Kidney (tissue), 14 donors: ENCODE data around the gene SNX19. TPM values are rescaled to one million over a fixed set of nuclear protein-coding genes. Genes with fewer than 3 reads are reported as not detected.

ENCODE experiments used
- DNase-seq, 5 donors: peaks; one replicate each; pipeline ENCODE4 v3.0.0-alpha.2; 2013 to 2020
- FAIRE-seq: peaks from 2 replicates; lab custom pipeline; 2012; peaks lifted over from hg19 to GRCh38; lab: Jason Lieb, UNC
- H3K27ac ChIP-seq, 2 donors: one replicate each; pipeline ENCODE4 v1.7.0; 2013; ENCODE audit warnings: low read depth in 2 of 2, low read length in 2 of 2, inconsistent platforms in 1 of 2
- H3K27me3 ChIP-seq: one replicate; pipeline ENCODE4 v1.7.1; 2013; ENCODE audit warnings: low read length, inconsistent platforms; ENCODE audit not compliant: control insufficient read depth, insufficient read depth
- H3K36me3 ChIP-seq, 3 donors: one replicate each; pipeline versions ENCODE4 v1.7.0 to v1.7.1; 2013; ENCODE audit warnings: low read length in 3 of 3, control low read depth in 1 of 3, inconsistent platforms in 1 of 3; ENCODE audit not compliant: insufficient read depth in 3 of 3, control insufficient read depth in 2 of 3
- H3K4me1 ChIP-seq, 3 donors: one replicate each; pipeline versions ENCODE4 v1.7.0 to v1.7.1; 2013; ENCODE audit warnings: low read length in 3 of 3, inconsistent platforms in 1 of 3, low read depth in 1 of 3; ENCODE audit not compliant: control insufficient read depth in 2 of 3, insufficient read depth in 2 of 3
- H3K4me3 ChIP-seq, 3 donors: one replicate each; pipeline versions ENCODE4 v1.7.0 to v1.8.1; 2013; ENCODE audit warnings: low read length in 3 of 3, control low read depth in 1 of 3, inconsistent platforms in 1 of 3
- H3K9ac ChIP-seq, 3 donors: one replicate each; pipeline versions ENCODE4 v1.7.0 to v1.7.1; 2013; ENCODE audit warnings: low read length in 3 of 3, control low read depth in 1 of 3, inconsistent platforms in 1 of 3
- H3K9me3 ChIP-seq, 3 donors: one replicate each; pipeline versions ENCODE4 v1.7.0 to v1.7.1; 2013; ENCODE audit warnings: low read length in 3 of 3, control low read depth in 1 of 3, inconsistent platforms in 1 of 3; ENCODE audit not compliant: control insufficient read depth in 2 of 3, insufficient read depth in 1 of 3
- CTCF ChIP-seq: IDR thresholded peaks from 3 replicates; pipeline ENCODE4 v1.5.1; 2012; ENCODE audit warnings: mild to moderate bottlenecking, moderate library complexity, borderline replicate concordance; ENCODE audit not compliant: insufficient read depth; ENCODE audit errors: extremely low read depth
- intact Hi-C: fragments of 100-400 bp; cut with DNase I; formaldehyde crosslinking; loops from one replicate; pipeline ENCODE4 v1.11.1; 2022
- polyA plus RNA-seq: library from polyadenylated mRNA; stranded (reverse); fragments of 350-450 nt; fragmentation: Illumina TruSeq; extraction: RNeasy Lipid Tissue Mini Kit (QIAGEN cat#74804); gene quantifications from one replicate; pipeline ENCODE4 v1.2.3, GENCODE V29; 2014; ENCODE audit warnings: low read depth, low replicate concordance; ENCODE audit not compliant: insufficient read depth
- total RNA-seq: library from RNA; stranded (reverse); fragmentation: NEBNext Ultra II Directional; extraction: Animal tissue kit (Norgen Biotek cat#: 25700); gene quantifications from one replicate; pipeline ENCODE4 v1.2.1, GENCODE V29; 2021
- donor health status: control.
- donor health status: control.
- donor health status: control.
- donor health status: control.
- donor health status: control.
- donor health status: DM: yes; HTN: yes; CAD: no.
- donor health status: Normal renal cell carcinoma (clear cell type).

The SNX19 gene
- total and polyA plus RNA-seq, 2 donors from 2014 or later, result 16.9 to 67.5 TPM

GRCh38 chr11:130848361-130849214, 67.7 kb downstream of the SNX19 start:
- no peak for TF ChIP-seq CTCF
- H3K36me3 ChIP-seq, result no peaks in the 10 kb centered on the region
- H3K9ac ChIP-seq, result no peak overlapping the region
- no peak for DNase-seq
- intact Hi-C loops, result no loop called here
- H3K4me3 ChIP-seq, result no peak overlapping the region
- no peak for FAIRE-seq
- H3K27ac ChIP-seq, result no peak overlapping the region
- H3K9me3 ChIP-seq, result peaks cover 0 to 3% (median 0%) of the 10 kb centered on the region in 3 donors
- no peaks in the 10 kb centered on the region for H3K27me3 ChIP-seq
- H3K4me1 ChIP-seq, result no peaks in the 10 kb centered on the region

GRCh38 chr11:130847517-130847916, 68.8 kb downstream of the SNX19 start:
- DNase-seq (no peak), FAIRE-seq (no peak)
- no peaks in the 10 kb centered on the region for H3K4me1 ChIP-seq
- no peaks in the 10 kb centered on the region for H3K27me3 ChIP-seq
- intact Hi-C loops, result no loop called here
- no peak overlapping the region for H3K9ac ChIP-seq
- no peak for TF ChIP-seq CTCF
- H3K36me3 ChIP-seq, result no peaks in the 10 kb centered on the region
- H3K9me3 ChIP-seq, result peaks cover 0 to 3% (median 0%) of the 10 kb centered on the region in 3 donors
- H3K27ac ChIP-seq, result no peak overlapping the region
- H3K4me3 ChIP-seq, result no peak overlapping the region

- no peak for FAIRE-seq
- H3K9ac ChIP-seq, result no peak overlapping the region
- H3K4me3 ChIP-seq, result no peak overlapping the region
- no peaks in the 10 kb centered on the region for H3K27me3 ChIP-seq
- H3K27ac ChIP-seq, result no peak overlapping the region
- no peaks in the 10 kb centered on the region for H3K36me3 ChIP-seq
- intact Hi-C loops, result no loop called here
- DNase-seq, result no peak
- no peak for TF ChIP-seq CTCF
- peaks cover 0 to 3% (median 0%) of the 10 kb centered on the region in 3 donors for H3K9me3 ChIP-seq
- H3K4me1 ChIP-seq, result no peaks in the 10 kb centered on the region
These were observed 69.7 kb downstream of the SNX19 start for GRCh38 chr11:130846606-130847005.

- Histone ChIP-seq H3K27me3 (no peaks in the 10 kb centered on the region), H3K9ac (no peak overlapping the region), H3K36me3 (no peaks in the 10 kb centered on the region), H3K27ac (no peak overlapping the region), H3K9me3 (no peaks in the 10 kb centered on the region), H3K4me1 (no peaks in the 10 kb centered on the region), H3K4me3 (no peak overlapping the region)
- no peak for DNase-seq
- FAIRE-seq, result no peak
- intact Hi-C loops, result no loop called here
- TF ChIP-seq CTCF, result no peak
These were observed 74.3 kb downstream of the SNX19 start for GRCh38 chr11:130842001-130842400.
